ENCODE measurements around the gene IFITM2.
"Not testable (repeated sequence)": the region's sequence is repeated elsewhere in the genome, so short reads cannot be mapped to it uniquely, and the experiment has no call there.

The IFITM2 gene

GRCh38 chr11:305844-306211 is 1.8 kb upstream of the IFITM2 start:
- H3K4me3 ChIP-seq (ENCODE audit: low read depth, low read length) = no peak overlapping the region
- TF ChIP-seq MAX (IDR thresholded peaks at IDR 0.05; ENCODE audit: low read depth, low read length) (no peak), CTCF (IDR thresholded peaks at IDR 0.05; ENCODE audit: low read depth, low read length) (no peak), POLR2A (IDR thresholded peaks at IDR 0.05; ENCODE audit: extremely low read depth, insufficient read length) (no peak), MYC (IDR thresholded peaks at IDR 0.05; ENCODE audit: low read depth, low read length) (no peak)
- no peak for DNase-seq (ENCODE audit: low read depth)

GRCh38 chr11:306645-307371 is 808 bp upstream of the IFITM2 start:
- DNase-seq (ENCODE audit: low read depth) = no peak
- TF ChIP-seq CTCF (IDR thresholded peaks at IDR 0.05; ENCODE audit: low read depth, low read length) (no peak), POLR2A (IDR thresholded peaks at IDR 0.05; ENCODE audit: extremely low read depth, insufficient read length) (no peak), MAX (IDR thresholded peaks at IDR 0.05; ENCODE audit: low read depth, low read length) (no peak), MYC (IDR thresholded peaks at IDR 0.05; ENCODE audit: low read depth, low read length) (no peak)

GRCh38 chr11:308740-309665 is 1.4 kb downstream of the IFITM2 start:
- H3K4me3 ChIP-seq (ENCODE audit: low read depth, low read length) = peak overlapping the region; percentile 62
- not testable (repeated sequence) for DNase-seq (ENCODE audit: low read depth)

More at GRCh38 chr11:306645-307371, 808 bp upstream of the IFITM2 start:
- H3K4me3 ChIP-seq (ENCODE audit: low read depth, low read length) = no peak overlapping the region

DNA sequence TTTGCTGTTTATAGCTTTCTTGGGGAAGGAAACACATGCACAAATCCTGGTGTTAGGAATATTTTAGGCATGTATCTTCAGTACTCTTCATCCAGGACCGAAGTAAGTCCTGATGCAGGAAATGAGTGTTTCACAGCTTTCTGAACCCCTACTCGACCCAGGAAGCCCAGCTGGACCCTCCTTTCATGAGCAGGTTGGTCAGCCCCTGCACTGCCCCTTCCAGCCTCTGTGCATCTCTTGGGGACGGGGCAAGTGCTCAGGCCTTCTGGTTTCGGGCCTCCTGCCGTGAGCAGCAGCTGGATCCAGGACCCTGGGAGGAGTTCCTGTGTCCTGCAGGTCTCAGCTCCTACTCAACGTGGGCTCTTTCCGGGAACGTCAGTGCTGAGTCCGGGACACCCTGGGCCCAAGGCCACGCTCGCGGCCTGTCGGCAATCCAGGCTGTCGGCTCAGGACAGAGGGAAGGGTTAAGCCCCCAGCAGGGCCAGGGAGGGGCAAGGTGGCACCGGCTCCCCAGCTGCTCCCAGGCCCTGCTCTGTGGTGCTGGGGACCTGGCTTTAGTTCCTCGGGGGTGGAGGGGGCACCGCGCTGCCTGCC is 2.5 kb downstream of the IFITM2 start:
- H3K4me3 ChIP-seq (ENCODE audit: low read depth, low read length) = peak overlapping the region; percentile 62
- peak; percentile 46 for DNase-seq (ENCODE audit: low read depth)

- not testable (repeated sequence) for DNase-seq (ENCODE audit: low read depth); H3K4me3 ChIP-seq (ENCODE audit: low read depth, low read length)
Measured at GRCh38 chr11:311013-311748, 3.6 kb downstream of the IFITM2 start.

GRCh38 chr11:312092-312816 is 4.6 kb downstream of the IFITM2 start:
- no peak overlapping the region for H3K4me3 ChIP-seq (ENCODE audit: low read depth, low read length)
- DNase-seq (ENCODE audit: low read depth) = no peak
- TF ChIP-seq CTCF (IDR thresholded peaks at IDR 0.05; ENCODE audit: low read depth, low read length) (no peak), MYC (IDR thresholded peaks at IDR 0.05; ENCODE audit: low read depth, low read length) (no peak), POLR2A (IDR thresholded peaks at IDR 0.05; ENCODE audit: extremely low read depth, insufficient read length) (no peak), MAX (IDR thresholded peaks at IDR 0.05; ENCODE audit: low read depth, low read length) (no peak)
